ENCODE results near the gene ARID3B. TPM values are rescaled to one million over a fixed set of nuclear protein-coding genes. Genes with fewer than 3 reads are reported as not detected.

The ARID3B gene
- total RNA-seq, 1 experiment from 2014 or later = 12.7 TPM

DNA sequence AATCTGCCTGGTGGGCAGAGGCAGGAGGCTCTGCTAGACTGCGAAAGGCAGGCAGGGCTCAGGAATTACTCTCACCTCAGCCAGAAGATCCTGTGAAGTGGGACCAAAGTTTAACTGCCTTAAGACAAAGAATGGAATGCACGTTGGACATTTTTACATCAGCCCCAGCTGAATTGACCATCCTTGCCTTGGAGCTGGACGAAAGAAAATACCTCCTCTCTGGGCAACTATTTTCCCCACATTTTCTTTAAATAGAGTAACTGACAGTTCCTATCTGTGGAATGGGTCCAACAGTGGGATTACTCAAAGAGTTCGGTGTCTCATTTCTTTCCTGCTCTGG is 28.7 kb downstream of the ARID3B start:
- no peak overlapping the region for H3K4me3 ChIP-seq (ENCODE audit: low read depth in 2 of 2, low read length in 2 of 2)
- no peaks in the 10 kb centered on the region for H3K27me3 ChIP-seq (ENCODE audit: control insufficient read depth, insufficient read depth, low read length)
- CTCF ChIA-PET = no interaction called here
- DNase-seq (ENCODE audit: low read depth, low spot score) (no peak), ATAC-seq (no peak)
- no peaks in the 10 kb centered on the region for H3K4me1 ChIP-seq (ENCODE audit: control insufficient read depth, insufficient read depth, low read length)
- H3K36me3 ChIP-seq (ENCODE audit: control insufficient read depth, insufficient read depth, low read length) = no peaks in the 10 kb centered on the region
- BruUV-seq (replicated peaks) = no TSS peak
- POLR2A ChIA-PET = no interaction called here
- H3K27ac ChIP-seq (ENCODE audit: low read length) = no peak overlapping the region
- in situ Hi-C loops (cut with HindIII; ENCODE audit: low pct_unique_long_range_greater_than_20kb, low sequenced_read_pairs) (no loop called here), intact Hi-C loops (cut with micrococcal nuclease; ENCODE audit: unreplicated experiment) (no loop called here)
- TF ChIP-seq, protein P1, sequence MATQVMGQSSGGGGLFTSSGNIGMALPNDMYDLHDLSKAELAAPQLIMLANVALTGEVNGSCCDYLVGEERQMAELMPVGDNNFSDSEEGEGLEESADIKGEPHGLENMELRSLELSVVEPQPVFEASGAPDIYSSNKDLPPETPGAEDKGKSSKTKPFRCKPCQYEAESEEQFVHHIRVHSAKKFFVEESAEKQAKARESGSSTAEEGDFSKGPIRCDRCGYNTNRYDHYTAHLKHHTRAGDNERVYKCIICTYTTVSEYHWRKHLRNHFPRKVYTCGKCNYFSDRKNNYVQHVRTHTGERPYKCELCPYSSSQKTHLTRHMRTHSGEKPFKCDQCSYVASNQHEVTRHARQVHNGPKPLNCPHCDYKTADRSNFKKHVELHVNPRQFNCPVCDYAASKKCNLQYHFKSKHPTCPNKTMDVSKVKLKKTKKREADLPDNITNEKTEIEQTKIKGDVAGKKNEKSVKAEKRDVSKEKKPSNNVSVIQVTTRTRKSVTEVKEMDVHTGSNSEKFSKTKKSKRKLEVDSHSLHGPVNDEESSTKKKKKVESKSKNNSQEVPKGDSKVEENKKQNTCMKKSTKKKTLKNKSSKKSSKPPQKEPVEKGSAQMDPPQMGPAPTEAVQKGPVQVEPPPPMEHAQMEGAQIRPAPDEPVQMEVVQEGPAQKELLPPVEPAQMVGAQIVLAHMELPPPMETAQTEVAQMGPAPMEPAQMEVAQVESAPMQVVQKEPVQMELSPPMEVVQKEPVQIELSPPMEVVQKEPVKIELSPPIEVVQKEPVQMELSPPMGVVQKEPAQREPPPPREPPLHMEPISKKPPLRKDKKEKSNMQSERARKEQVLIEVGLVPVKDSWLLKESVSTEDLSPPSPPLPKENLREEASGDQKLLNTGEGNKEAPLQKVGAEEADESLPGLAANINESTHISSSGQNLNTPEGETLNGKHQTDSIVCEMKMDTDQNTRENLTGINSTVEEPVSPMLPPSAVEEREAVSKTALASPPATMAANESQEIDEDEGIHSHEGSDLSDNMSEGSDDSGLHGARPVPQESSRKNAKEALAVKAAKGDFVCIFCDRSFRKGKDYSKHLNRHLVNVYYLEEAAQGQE (IDR thresholded peaks at IDR 0.05; ENCODE audit: insufficient read depth in 1 of 2, low read depth in 2 of 2, low read length in 1 of 2) = no peak
- TF ChIP-seq POLR2AphosphoS5 (IDR thresholded peaks at IDR 0.05; ENCODE audit: low read depth, low read length) (no peak), TCF7L2 (IDR thresholded peaks at IDR 0.05; ENCODE audit: low read depth, low read length) (no peak)
- TF ChIP-seq, protein P2, sequence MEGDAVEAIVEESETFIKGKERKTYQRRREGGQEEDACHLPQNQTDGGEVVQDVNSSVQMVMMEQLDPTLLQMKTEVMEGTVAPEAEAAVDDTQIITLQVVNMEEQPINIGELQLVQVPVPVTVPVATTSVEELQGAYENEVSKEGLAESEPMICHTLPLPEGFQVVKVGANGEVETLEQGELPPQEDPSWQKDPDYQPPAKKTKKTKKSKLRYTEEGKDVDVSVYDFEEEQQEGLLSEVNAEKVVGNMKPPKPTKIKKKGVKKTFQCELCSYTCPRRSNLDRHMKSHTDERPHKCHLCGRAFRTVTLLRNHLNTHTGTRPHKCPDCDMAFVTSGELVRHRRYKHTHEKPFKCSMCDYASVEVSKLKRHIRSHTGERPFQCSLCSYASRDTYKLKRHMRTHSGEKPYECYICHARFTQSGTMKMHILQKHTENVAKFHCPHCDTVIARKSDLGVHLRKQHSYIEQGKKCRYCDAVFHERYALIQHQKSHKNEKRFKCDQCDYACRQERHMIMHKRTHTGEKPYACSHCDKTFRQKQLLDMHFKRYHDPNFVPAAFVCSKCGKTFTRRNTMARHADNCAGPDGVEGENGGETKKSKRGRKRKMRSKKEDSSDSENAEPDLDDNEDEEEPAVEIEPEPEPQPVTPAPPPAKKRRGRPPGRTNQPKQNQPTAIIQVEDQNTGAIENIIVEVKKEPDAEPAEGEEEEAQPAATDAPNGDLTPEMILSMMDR (IDR thresholded peaks at IDR 0.05) = no peak
- no peaks in the 10 kb centered on the region for H3K9me3 ChIP-seq (ENCODE audit: control insufficient read depth, insufficient read depth, low read depth, low read length)

DNA sequence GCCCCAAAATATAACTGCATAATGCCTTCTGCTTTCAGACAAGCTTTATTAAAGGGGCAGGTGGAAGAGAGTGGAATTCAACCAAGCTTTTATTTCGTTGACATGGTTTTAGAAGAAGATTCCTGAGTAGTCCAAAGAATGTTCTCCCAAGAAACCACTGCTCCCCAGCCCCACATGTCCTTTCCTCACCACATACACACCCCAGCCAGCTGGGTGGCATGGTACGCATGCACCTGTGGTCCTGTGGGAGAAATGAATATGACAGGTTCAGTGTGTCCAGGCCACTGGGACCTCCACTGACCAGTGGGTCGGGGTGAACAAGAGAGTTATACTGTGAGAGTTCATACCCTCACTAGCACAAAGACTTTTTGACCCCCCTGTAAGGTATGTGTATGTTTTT is 30.2 kb downstream of the ARID3B start:
- DNase-seq (ENCODE audit: low read depth, low spot score) = no peak
- no peak overlapping the region for H3K4me3 ChIP-seq (ENCODE audit: low read depth in 2 of 2, low read length in 2 of 2)
- no TSS peak for BruUV-seq (replicated peaks)
- POLR2A ChIA-PET = no interaction called here
- in situ Hi-C loops (cut with HindIII; ENCODE audit: low pct_unique_long_range_greater_than_20kb, low sequenced_read_pairs) (no loop called here), intact Hi-C loops (cut with micrococcal nuclease; ENCODE audit: unreplicated experiment) (no loop called here)
- H3K27ac ChIP-seq (ENCODE audit: low read length) = no peak overlapping the region
- H3K36me3 ChIP-seq (ENCODE audit: control insufficient read depth, insufficient read depth, low read length) = no peaks in the 10 kb centered on the region
- no peaks in the 10 kb centered on the region for H3K4me1 ChIP-seq (ENCODE audit: control insufficient read depth, insufficient read depth, low read length)
- ATAC-seq = no peak
- CTCF ChIA-PET = no interaction called here
- H3K9me3 ChIP-seq (ENCODE audit: control insufficient read depth, insufficient read depth, low read depth, low read length) = no peaks in the 10 kb centered on the region
- H3K27me3 ChIP-seq (ENCODE audit: control insufficient read depth, insufficient read depth, low read length) = no peaks in the 10 kb centered on the region
- TF ChIP-seq, protein P1 (IDR thresholded peaks at IDR 0.05; ENCODE audit: insufficient read depth in 1 of 2, low read depth in 2 of 2, low read length in 1 of 2) = no peak
- TF ChIP-seq, protein P2 (IDR thresholded peaks at IDR 0.05) = no peak
- TF ChIP-seq POLR2AphosphoS5 (IDR thresholded peaks at IDR 0.05; ENCODE audit: low read depth, low read length) (no peak), TCF7L2 (IDR thresholded peaks at IDR 0.05; ENCODE audit: low read depth, low read length) (no peak), SIN3A (IDR thresholded peaks at IDR 0.05; ENCODE audit: borderline replicate concordance, insufficient read depth, low read depth, low read length) (no peak)

All from Panc1 (cell line).